Mucosa of rectum (tissue), 2 donors: ENCODE measurements around the gene BANK1.

Experiments
- H3K27ac ChIP-seq, 2 donors: one replicate each; pipeline ENCODE4 v1.7.0; 2013; ENCODE audit warnings: inconsistent platforms in 2 of 2, low read depth in 2 of 2, low read length in 2 of 2
- H3K27me3 ChIP-seq, 2 donors: one replicate each; pipeline ENCODE4 v1.7.0; 2013; ENCODE audit warnings: low read length in 2 of 2; ENCODE audit not compliant: control insufficient read depth in 2 of 2, insufficient read depth in 2 of 2
- H3K36me3 ChIP-seq, 2 donors: one replicate each; pipeline ENCODE4 v1.7.0; 2013; ENCODE audit warnings: low read length in 2 of 2; ENCODE audit not compliant: control insufficient read depth in 2 of 2, insufficient read depth in 2 of 2
- H3K4me1 ChIP-seq, 2 donors: one replicate each; pipeline ENCODE4 v1.7.0; 2013; ENCODE audit warnings: low read length in 2 of 2, mild to moderate bottlenecking in 1 of 2; ENCODE audit not compliant: control insufficient read depth in 2 of 2, insufficient read depth in 2 of 2
- H3K4me3 ChIP-seq, 2 donors: one replicate each; pipeline ENCODE4 v1.7.0; 2013; ENCODE audit warnings: low read length in 2 of 2
- H3K9ac ChIP-seq, 2 donors: one replicate each; pipeline ENCODE4 v1.7.0; 2013; ENCODE audit warnings: low read length in 2 of 2, low read depth in 1 of 2, mild to moderate bottlenecking in 1 of 2
- H3K9me3 ChIP-seq, 2 donors: one replicate each; pipeline ENCODE4 v1.7.0; 2013; ENCODE audit warnings: low read length in 2 of 2; ENCODE audit not compliant: control insufficient read depth in 2 of 2
- donor health status: healthy.
- donor health status: Normal muscosa, but diverticular disease.

Gene BANK1

DNA sequence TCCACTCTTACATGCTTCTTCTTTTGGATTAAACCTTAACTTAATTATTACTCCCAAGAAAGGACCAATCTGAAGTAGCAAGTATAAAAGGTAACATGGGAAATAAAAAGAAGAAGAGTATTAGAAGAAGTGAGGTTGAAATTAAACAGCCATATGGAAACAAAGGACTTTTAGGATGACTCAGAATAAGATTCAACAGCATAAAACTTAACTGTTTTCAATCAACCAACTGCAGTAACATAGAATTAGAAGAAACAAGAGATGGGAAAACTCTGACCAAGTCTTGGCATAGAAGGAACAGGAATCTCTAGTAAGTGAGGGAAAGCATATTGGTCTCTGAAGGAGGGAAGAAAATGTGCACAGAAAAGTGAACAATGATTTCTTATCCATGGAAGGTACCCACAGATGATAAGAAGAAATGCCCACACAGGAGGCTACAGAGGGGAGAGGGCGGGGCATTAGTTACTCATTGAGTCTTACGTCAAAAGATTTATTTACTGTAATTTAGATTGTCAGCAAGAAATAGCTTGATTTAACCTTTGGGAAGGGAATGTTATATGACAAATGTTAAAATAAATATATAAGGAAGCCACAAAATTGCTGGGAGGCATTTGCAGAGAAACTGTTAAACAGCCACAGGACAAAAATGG, 177.3 kb downstream of the BANK1 start:
- Histone ChIP-seq H3K36me3 (no peaks in the 10 kb centered on the region), H3K4me1 (no peaks in the 10 kb centered on the region), H3K9ac (no peak overlapping the region), H3K27me3 (no peaks in the 10 kb centered on the region), H3K4me3 (no peak overlapping the region), H3K27ac (no peak overlapping the region), H3K9me3 (no peaks in the 10 kb centered on the region)

DNA sequence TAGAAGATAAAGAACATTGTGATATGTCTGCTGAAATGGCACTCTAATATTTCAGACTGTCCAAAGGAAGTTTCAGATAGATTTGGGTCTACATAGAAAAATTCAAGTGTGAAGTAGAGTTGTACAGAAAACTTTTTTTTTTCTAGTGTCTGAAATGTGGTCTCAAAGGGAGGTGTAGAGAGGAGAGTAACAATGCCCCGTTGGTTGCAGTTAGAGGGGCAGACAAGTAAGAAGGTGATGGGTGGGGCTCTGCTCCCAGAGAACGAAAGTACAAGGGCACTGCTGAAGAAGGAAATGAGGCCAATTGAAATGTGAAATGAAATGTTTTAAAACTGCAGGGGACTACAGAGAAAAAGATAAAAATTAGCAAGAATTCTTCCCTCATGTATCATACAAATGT, 177.8 kb downstream of the BANK1 start:
- Histone ChIP-seq H3K4me1 (no peaks in the 10 kb centered on the region), H3K4me3 (no peak overlapping the region), H3K27ac (no peak overlapping the region), H3K9ac (no peak overlapping the region), H3K36me3 (no peaks in the 10 kb centered on the region), H3K9me3 (no peaks in the 10 kb centered on the region), H3K27me3 (no peaks in the 10 kb centered on the region)

GRCh38 chr4:101969965-101970364, 179.4 kb downstream of the BANK1 start:
- no peaks in the 10 kb centered on the region for H3K27me3 ChIP-seq

DNA sequence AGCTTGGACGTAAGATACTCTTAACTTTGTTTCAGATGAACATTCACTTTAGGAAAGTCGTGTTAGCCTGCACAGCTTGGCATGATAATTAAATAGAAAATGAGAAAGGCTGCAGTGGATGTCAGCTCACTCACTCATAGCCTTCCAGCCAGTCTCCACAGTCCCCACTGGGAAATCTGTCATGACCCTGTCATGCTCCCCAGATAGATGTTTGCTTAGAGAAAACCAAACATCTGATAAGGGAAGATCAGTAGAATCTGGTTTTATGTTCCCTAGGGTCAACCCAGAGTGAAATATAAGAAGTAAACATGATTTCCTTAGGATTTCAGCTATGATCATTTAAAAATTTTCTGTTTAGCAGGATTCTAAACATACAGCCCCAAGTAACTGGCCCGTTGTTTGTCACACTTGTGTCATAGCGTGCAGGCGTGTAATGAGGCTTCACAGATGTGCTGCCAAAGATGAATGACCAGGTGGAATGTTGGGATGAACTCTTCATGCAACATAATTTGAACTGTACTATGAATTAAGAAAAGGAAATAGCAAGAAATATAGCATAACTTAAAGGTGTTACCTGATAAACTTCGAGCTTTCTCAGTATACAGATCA, 180.1 kb downstream of the BANK1 start:
- Histone ChIP-seq H3K4me3 (no peak overlapping the region), H3K4me1 (no peaks in the 10 kb centered on the region), H3K27ac (no peak overlapping the region), H3K9ac (no peak overlapping the region), H3K9me3 (no peaks in the 10 kb centered on the region), H3K27me3 (no peaks in the 10 kb centered on the region), H3K36me3 (no peaks in the 10 kb centered on the region)

More at GRCh38 chr4:101969965-101970364, 179.4 kb downstream of the BANK1 start:
- H3K9ac ChIP-seq, result no peak overlapping the region
- no peaks in the 10 kb centered on the region for H3K36me3 ChIP-seq
- H3K9me3 ChIP-seq, result no peaks in the 10 kb centered on the region
- H3K4me3 ChIP-seq, result no peak overlapping the region
- H3K4me1 ChIP-seq, result no peaks in the 10 kb centered on the region
- no peak overlapping the region for H3K27ac ChIP-seq

DNA sequence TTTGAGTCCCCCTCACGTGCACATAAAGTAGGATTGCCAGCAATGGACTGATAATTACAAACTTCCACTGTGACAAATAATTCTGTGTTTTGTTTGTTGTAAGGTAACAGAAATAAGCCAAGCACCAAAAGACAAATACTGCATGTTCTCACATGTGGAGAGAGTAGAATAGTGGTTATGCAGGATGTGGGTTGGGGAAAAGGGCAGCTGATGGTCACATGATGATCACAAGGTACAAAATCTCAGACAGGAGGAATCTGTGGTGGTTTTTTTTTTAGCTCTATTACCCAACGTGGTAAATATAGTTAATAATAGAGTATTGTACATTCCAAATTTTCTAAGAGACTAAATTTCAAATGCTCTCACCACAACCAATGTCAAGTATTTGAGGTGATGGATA, 182.3 kb downstream of the BANK1 start:
- H3K9ac ChIP-seq, result no peak overlapping the region
- H3K9me3 ChIP-seq, result no peaks in the 10 kb centered on the region
- no peaks in the 10 kb centered on the region for H3K27me3 ChIP-seq
- no peaks in the 10 kb centered on the region for H3K4me1 ChIP-seq
- H3K36me3 ChIP-seq, result no peaks in the 10 kb centered on the region
- no peak overlapping the region for H3K27ac ChIP-seq
- no peak overlapping the region for H3K4me3 ChIP-seq

GRCh38 chr4:101973361-101973760, 182.8 kb downstream of the BANK1 start:
- Histone ChIP-seq H3K36me3 (no peaks in the 10 kb centered on the region), H3K4me1 (no peaks in the 10 kb centered on the region), H3K27me3 (no peaks in the 10 kb centered on the region), H3K9me3 (no peaks in the 10 kb centered on the region), H3K9ac (no peak overlapping the region), H3K27ac (no peak overlapping the region), H3K4me3 (no peak overlapping the region)

DNA sequence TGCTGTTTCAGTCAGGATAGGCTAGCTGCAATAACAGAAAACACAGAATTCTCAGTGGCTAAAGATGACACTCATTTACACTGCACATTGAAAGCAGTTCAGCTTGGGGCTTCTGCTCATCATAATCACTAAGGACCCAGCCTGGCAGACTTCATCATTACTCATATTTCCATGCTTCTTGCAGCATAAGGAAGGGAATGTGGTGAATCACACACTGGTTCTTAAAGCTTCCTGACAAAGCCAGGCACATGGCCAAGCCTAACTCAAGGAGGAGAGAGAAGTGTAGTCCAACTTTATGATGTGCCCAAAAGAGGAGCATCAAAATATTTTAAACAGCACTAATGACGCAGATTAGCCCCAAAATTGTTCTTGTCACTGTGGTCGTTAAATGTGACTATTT, 186.5 kb downstream of the BANK1 start:
- no peak overlapping the region for H3K9ac ChIP-seq
- no peak overlapping the region for H3K27ac ChIP-seq
- no peak overlapping the region for H3K4me3 ChIP-seq
- H3K9me3 ChIP-seq, result no peaks in the 10 kb centered on the region
- no peaks in the 10 kb centered on the region for H3K27me3 ChIP-seq
- no peaks in the 10 kb centered on the region for H3K4me1 ChIP-seq
- no peaks in the 10 kb centered on the region for H3K36me3 ChIP-seq

DNA sequence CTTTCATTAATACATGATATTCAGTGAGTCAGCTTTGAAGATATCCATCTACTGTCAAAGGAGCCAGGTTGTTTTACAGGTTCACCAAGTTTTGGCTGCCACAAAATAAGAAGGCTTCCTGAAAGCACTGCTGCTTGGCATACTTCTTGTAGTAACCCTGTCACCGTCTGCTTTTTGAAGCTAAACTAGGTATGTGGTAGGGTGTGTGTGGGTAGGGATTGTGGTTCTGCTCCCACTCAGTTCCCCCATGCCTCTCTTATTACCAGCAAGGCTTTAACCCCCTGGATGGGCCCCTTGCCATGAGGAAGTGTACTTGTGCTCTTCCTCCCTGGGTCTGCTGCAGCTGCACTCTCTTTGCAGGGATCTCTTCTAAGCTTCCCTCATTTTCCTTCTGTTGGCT, 191.2 kb downstream of the BANK1 start:
- Histone ChIP-seq H3K4me1 (no peaks in the 10 kb centered on the region), H3K4me3 (no peak overlapping the region), H3K27ac (no peak overlapping the region), H3K9me3 (no peaks in the 10 kb centered on the region), H3K27me3 (no peaks in the 10 kb centered on the region), H3K9ac (no peak overlapping the region), H3K36me3 (no peaks in the 10 kb centered on the region)

- no peak overlapping the region for H3K27ac ChIP-seq
- no peak overlapping the region for H3K4me3 ChIP-seq
- no peaks in the 10 kb centered on the region for H3K4me1 ChIP-seq
- H3K27me3 ChIP-seq, result no peaks in the 10 kb centered on the region
- H3K9me3 ChIP-seq, result no peaks in the 10 kb centered on the region
- H3K9ac ChIP-seq, result no peak overlapping the region
- H3K36me3 ChIP-seq, result no peaks in the 10 kb centered on the region
These were observed 193.3 kb downstream of the BANK1 start for GRCh38 chr4:101983835-101984234.

DNA sequence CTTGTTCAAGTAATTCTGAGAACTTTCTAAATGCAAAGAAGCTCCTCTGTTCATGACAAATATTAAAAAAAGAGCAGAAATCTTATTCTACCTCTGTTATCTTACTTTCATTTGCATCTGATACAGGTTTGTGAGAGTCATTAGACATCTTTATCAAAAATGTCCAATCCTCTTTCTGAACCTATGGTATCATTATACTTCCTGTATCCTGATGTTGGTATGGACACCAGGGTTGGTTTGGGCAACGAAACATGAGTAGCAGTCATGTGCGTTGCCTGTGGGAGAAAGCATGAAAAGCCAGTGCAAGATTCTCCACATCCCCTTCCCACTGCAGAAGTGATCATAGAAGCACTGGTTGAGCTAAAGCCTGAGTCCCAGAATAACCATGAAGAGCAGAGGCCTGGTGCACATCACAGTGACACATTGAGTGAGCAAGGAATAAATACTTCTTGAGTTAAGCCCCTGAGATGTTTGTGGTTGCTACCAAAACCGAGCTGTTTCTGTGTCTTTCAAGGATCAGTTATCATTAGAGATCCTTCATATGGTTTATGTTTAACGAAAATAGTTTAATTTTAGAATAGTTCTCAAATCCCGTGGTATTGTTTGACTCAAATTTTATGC, 197.2 kb downstream of the BANK1 start:
- Histone ChIP-seq H3K9ac (no peak overlapping the region), H3K36me3 (no peaks in the 10 kb centered on the region), H3K27ac (no peak overlapping the region), H3K4me1 (no peaks in the 10 kb centered on the region), H3K4me3 (no peak overlapping the region), H3K9me3 (no peaks in the 10 kb centered on the region), H3K27me3 (no peaks in the 10 kb centered on the region)
